Upper lobe of left lung (tissue), 6 donors: Measurements from ENCODE around the gene TMEM258. TPM values are rescaled to one million over a fixed set of nuclear protein-coding genes. Genes with fewer than 3 reads are reported as not detected.

ENCODE experiments used
- ATAC-seq, 2 donors: fragments of 200-7000 bp; cut with Tn5 transposase; one replicate each; pipeline ENCODE4 v1.9.1; 2022; ENCODE audit warnings: mild to moderate bottlenecking in 2 of 2, moderate library complexity in 2 of 2; ENCODE audit not compliant: low FRiP score in 2 of 2
- DNase-seq, 2 donors: peaks; one replicate each; pipeline ENCODE4 v3.0.0-alpha.2; 2019 to 2020
- H3K27ac ChIP-seq, 4 donors: fragments of 200-600 bp; sonication (generic); one replicate each; pipeline ENCODE4 v1.5.1; 2016 to 2019
- H3K27me3 ChIP-seq, 4 donors: fragments of 200-600 bp; sonication (generic); one replicate each; pipeline ENCODE4 v1.5.1; 2017 to 2019
- H3K36me3 ChIP-seq, 4 donors: fragments of 200-600 bp; sonication (generic); one replicate each; pipeline ENCODE4 v1.5.1; 2016 to 2019
- H3K4me1 ChIP-seq, 4 donors: fragments of 200-600 bp; sonication (generic); one replicate each; pipeline ENCODE4 v1.5.1; 2018 to 2019
- H3K4me3 ChIP-seq, 4 donors: fragments of 200-600 bp; sonication (generic); one replicate each; pipeline ENCODE4 v1.5.1; 2017 to 2019; ENCODE audit warnings: mild to moderate bottlenecking in 2 of 4, moderate library complexity in 1 of 4
- H3K9me3 ChIP-seq, 4 donors: fragments of 200-600 bp; sonication (generic); one replicate each; pipeline ENCODE4 v1.5.1; 2018 to 2019
- EP300 ChIP-seq, 4 donors: sonication (generic); formaldehyde crosslinking; IDR thresholded peaks; one replicate each; pipeline ENCODE4 v1.5.1; 2017; ENCODE audit warnings: antibody characterized with exemption in 4 of 4, control low read depth in 2 of 4
- POLR2A ChIP-seq, 4 donors: fragments of 450-650 bp; IDR thresholded peaks; one replicate each; pipeline ENCODE4 v1.5.1; 2016 to 2017; ENCODE audit warnings: antibody characterized with exemption in 4 of 4, mild to moderate bottlenecking in 2 of 4
- POLR2AphosphoS5 ChIP-seq, 2 donors: sonication (generic); formaldehyde crosslinking; IDR thresholded peaks; one replicate each; pipeline ENCODE4 v1.5.1; 2017; ENCODE audit warnings: antibody characterized with exemption in 2 of 2
- WGBS, 2 donors: methylation state at CpG; one replicate each; pipeline ENCODE4 v1.1.5; 2017 to 2018; 5-methylcytosine and 5-hydroxymethylcytosine counted together
- total RNA-seq, 6 donors: library from RNA; depleted of rRNA in 4 of 6; stranded (reverse); fragments of >200 nt in 4 of 6; gene quantifications; one replicate each; pipeline versions ENCODE4 v1.1.0 to v1.2.1, GENCODE V29; 2016 to 2021
- TF ChIP-seq, protein P1 (sequence below), 6 experiments: fragments of 450-650 bp in 4 of 6; fragments of 200-600 bp in 2 of 6; sonication (generic) in 2 of 6; IDR thresholded peaks; one replicate each; pipeline ENCODE4 v1.5.1; 2016 to 2019; ENCODE audit warnings: antibody characterized with exemption in 6 of 6
- donor health status: DM: no; HTN: no; CAD: no; lungs with moderate emphysema.
- donor health status: DM: no; HTN: yes; CAD: no; lungs with severe emphysema.

TMEM258 gene
- total RNA-seq, 6 donors from 2014 or later, result 8.4 to 106 (median 34.9) TPM

DNA sequence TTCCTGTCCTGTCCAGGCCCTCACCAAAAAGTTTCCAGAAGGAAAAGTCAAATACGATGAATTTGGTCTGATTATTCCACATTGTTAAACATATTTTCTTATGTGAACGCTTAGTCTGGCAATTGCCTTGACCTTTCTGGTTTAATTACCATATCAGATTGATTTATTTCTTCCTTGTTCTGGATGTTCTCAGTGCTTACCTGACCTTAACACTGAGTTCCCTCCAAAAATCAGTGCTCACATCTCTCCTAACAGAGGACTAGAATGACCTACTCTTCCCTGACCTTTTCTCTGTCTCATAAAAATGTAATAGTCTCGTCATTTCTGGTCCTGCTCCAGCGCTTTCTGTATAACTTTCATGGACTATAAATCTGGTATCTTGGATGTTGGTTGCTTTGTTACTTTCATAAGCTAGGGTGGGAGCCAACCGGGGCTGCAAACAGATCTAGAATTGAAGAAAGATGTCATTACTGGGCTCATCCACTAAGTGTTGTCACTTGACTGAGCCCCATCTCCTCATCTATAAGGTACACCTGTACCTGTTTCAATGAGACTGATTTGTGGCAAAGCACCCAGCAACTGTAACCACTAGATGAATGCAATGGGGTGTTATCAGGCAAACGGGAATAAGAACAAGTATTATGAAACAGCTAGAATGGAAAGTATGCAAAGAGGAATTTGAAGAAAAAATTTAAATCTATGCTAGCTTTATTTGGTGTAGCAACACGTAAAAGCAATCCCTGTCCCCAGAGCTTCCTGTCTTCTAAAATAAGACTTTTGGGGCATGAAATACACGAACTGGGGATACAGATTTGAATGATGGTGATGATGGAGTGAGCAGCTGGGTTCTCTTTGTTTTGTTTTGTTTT, 38.1 kb upstream of the TMEM258 start:
- Histone ChIP-seq H3K9me3 (no peaks in the 10 kb centered on the region), H3K4me1 (peaks cover 35 to 65% (median 58%) of the 10 kb centered on the region in 4 donors), H3K27me3 (peaks cover 0 to 2% (median 0%) of the 10 kb centered on the region in 4 donors), H3K27ac (peak overlapping the region; percentile 35 to 86 (median 38)), H3K4me3 (peak overlapping the region in 2 of 4 donors; percentile 60 to 64), H3K36me3 (no peaks in the 10 kb centered on the region)
- DNase-seq, result no peak
- TF ChIP-seq POLR2AphosphoS5 (IDR thresholded peaks at IDR 0.05) (no peak), POLR2A (IDR thresholded peaks at IDR 0.05) (no peak), EP300 (IDR thresholded peaks at IDR 0.05) (no peak)
- TF ChIP-seq, protein P1, sequence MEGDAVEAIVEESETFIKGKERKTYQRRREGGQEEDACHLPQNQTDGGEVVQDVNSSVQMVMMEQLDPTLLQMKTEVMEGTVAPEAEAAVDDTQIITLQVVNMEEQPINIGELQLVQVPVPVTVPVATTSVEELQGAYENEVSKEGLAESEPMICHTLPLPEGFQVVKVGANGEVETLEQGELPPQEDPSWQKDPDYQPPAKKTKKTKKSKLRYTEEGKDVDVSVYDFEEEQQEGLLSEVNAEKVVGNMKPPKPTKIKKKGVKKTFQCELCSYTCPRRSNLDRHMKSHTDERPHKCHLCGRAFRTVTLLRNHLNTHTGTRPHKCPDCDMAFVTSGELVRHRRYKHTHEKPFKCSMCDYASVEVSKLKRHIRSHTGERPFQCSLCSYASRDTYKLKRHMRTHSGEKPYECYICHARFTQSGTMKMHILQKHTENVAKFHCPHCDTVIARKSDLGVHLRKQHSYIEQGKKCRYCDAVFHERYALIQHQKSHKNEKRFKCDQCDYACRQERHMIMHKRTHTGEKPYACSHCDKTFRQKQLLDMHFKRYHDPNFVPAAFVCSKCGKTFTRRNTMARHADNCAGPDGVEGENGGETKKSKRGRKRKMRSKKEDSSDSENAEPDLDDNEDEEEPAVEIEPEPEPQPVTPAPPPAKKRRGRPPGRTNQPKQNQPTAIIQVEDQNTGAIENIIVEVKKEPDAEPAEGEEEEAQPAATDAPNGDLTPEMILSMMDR (IDR thresholded peaks at IDR 0.05), result no peak
- WGBS, 2 donors, result 49 to 54% methylated on average over 8 of the region's 8 CpGs
- no peak for ATAC-seq

DNA sequence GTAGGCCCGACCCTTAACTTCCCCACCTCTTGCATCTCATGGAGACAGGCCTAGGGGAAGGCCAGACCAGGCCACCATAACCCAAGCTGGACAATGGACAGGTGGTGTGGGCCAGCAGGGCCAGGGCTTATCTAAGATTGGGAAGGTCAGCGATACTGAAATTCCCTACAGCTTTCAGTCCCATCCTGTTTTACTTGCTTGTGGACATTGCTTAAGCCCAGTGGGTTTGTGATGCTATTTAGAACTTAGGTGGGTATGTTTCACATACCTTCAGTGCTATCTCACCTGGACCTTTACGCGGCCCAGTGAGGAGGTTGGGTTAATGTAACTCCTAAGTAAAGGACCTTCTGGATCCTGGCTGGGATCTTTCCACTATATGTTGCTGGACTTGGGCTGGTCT, 37.4 kb upstream of the TMEM258 start:
- ATAC-seq, result no peak
- DNase-seq, result no peak
- Histone ChIP-seq H3K27ac (peak overlapping the region in 2 of 4 donors; percentile 86 to 92), H3K27me3 (peaks cover 0 to 2% (median 0%) of the 10 kb centered on the region in 4 donors), H3K36me3 (no peaks in the 10 kb centered on the region), H3K9me3 (no peaks in the 10 kb centered on the region), H3K4me3 (peak overlapping the region in 3 of 4 donors; percentile 60 to 66 (median 64)), H3K4me1 (peaks cover 29 to 59% (median 52%) of the 10 kb centered on the region in 4 donors)
- 79 to 86% methylated on average over 4 of the region's 4 CpGs for WGBS, 2 donors
- TF ChIP-seq POLR2A (IDR thresholded peaks at IDR 0.05) (no peak), EP300 (IDR thresholded peaks at IDR 0.05) (no peak), POLR2AphosphoS5 (IDR thresholded peaks at IDR 0.05) (no peak)
- TF ChIP-seq, protein P1 (IDR thresholded peaks at IDR 0.05), result no peak

DNA sequence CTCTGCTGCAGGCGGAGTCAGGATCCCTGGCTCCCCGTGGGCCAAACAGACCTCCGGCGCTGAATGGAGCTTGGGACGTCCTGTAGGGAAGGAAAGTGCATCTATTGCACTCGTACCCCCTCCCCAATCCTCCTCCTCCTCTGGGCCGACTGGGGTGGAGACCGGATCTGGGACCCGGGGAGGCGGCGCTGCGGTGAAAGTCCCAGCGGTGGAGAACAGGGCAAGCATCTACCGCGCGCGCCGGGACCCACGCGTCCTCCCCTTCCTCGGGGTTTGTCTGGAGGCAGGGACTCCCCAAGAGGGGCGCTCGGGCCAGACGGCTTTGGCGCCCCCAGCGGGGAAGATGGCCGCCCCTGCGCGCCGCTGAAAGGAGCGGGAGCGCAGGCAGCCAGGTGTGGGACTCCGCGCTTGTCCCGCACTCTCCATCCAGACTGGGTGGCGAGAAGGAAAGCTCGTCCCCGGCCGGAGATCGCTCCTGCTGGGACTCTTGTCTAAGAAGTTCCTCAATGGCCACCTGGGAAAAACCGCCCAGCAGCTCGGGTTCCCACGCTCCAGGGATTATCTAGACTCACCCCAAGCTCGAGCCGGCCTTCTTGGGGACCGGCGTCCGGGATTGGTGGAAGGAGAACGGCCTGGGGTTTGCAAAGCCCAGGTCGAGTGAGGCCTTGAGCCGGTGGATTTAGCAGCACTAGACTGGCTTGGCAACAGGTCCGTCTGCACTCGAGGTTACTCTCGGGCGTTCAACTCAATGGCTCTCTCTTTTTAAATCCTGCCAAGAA, 36.4 kb upstream of the TMEM258 start:
- peak; percentile 53 to 60 for ATAC-seq
- H3K27me3 ChIP-seq, result peaks cover 0 to 2% (median 0%) of the 10 kb centered on the region in 4 donors
- 6 to 10% methylated on average over 2 to 32 of the region's 55 CpGs for WGBS, 2 donors
- H3K36me3 ChIP-seq, result no peaks in the 10 kb centered on the region
- H3K27ac ChIP-seq, result peak overlapping the region; percentile 15 to 92 (median 86)
- peak overlapping the region; percentile 0 to 66 (median 62) for H3K4me3 ChIP-seq
- H3K9me3 ChIP-seq, result no peaks in the 10 kb centered on the region
- peak; percentile 63 to 89 for DNase-seq
- peaks cover 19 to 49% (median 43%) of the 10 kb centered on the region in 4 donors for H3K4me1 ChIP-seq
- TF ChIP-seq POLR2AphosphoS5 (IDR thresholded peaks at IDR 0.05), result no peak
- peak in 1 of 4 donors; percentile 26 for TF ChIP-seq POLR2A (IDR thresholded peaks at IDR 0.05)
- no peak for TF ChIP-seq EP300 (IDR thresholded peaks at IDR 0.05)
- TF ChIP-seq, protein P1 (IDR thresholded peaks at IDR 0.05), result peak in 4 of 6 experiments; percentile 36 to 54 (median 40)

DNA sequence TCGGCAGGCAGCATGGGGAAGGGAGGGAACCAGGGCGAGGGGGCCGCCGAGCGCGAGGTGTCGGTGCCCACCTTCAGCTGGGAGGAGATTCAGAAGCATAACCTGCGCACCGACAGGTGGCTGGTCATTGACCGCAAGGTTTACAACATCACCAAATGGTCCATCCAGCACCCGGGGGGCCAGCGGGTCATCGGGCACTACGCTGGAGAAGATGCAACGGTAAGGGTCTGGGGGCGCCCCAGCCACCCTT, 35.9 kb upstream of the TMEM258 start:
- Histone ChIP-seq H3K27me3 (peaks cover 0 to 2% (median 0%) of the 10 kb centered on the region in 4 donors), H3K9me3 (no peaks in the 10 kb centered on the region), H3K27ac (peak overlapping the region; percentile 15 to 92 (median 86)), H3K4me1 (peaks cover 19 to 49% (median 43%) of the 10 kb centered on the region in 4 donors), H3K4me3 (peak overlapping the region; percentile 0 to 66 (median 62)), H3K36me3 (no peaks in the 10 kb centered on the region)
- DNase-seq (no peak), ATAC-seq (no peak)
- TF ChIP-seq POLR2AphosphoS5 (IDR thresholded peaks at IDR 0.05) (no peak), POLR2A (IDR thresholded peaks at IDR 0.05) (no peak), EP300 (IDR thresholded peaks at IDR 0.05) (no peak)
- TF ChIP-seq, protein P1 (IDR thresholded peaks at IDR 0.05), result no peak
- 0% methylated on average over 16 of the region's 16 CpGs; no CpG with 5 or more reads in 1 of the 2 donors for WGBS, 2 donors
